T-helper 2 cell (primary cell): ENCODE data around the gene SPDL1.

Source experiments
- DNase-seq, 5 experiments: peaks; one replicate each; pipeline versions ENCODE4 v3.0.0 to v3.0.0-alpha.2; 2012 to 2022
- total RNA-seq, 2 donors: gene quantifications; one replicate each; lab custom pipeline; 2026; lab: John Stamatoyannopoulos, UW

SPDL1 gene, protein sequence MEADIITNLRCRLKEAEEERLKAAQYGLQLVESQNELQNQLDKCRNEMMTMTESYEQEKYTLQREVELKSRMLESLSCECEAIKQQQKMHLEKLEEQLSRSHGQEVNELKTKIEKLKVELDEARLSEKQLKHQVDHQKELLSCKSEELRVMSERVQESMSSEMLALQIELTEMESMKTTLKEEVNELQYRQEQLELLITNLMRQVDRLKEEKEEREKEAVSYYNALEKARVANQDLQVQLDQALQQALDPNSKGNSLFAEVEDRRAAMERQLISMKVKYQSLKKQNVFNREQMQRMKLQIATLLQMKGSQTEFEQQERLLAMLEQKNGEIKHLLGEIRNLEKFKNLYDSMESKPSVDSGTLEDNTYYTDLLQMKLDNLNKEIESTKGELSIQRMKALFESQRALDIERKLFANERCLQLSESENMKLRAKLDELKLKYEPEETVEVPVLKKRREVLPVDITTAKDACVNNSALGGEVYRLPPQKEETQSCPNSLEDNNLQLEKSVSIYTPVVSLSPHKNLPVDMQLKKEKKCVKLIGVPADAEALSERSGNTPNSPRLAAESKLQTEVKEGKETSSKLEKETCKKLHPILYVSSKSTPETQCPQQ
- 6.9 to 8.3 reads per million in 2 donors for total RNA-seq

- DNase-seq = peak; percentile 79 to 96 (median 89)
These were observed at the start of gene SPDL1 for GRCh38 chr5:169583424-169584220. Gene SPDL1 (plus strand): TSS chr5:169583773. CDS start chr5:169588417, 4,644 bp downstream.

DNA sequence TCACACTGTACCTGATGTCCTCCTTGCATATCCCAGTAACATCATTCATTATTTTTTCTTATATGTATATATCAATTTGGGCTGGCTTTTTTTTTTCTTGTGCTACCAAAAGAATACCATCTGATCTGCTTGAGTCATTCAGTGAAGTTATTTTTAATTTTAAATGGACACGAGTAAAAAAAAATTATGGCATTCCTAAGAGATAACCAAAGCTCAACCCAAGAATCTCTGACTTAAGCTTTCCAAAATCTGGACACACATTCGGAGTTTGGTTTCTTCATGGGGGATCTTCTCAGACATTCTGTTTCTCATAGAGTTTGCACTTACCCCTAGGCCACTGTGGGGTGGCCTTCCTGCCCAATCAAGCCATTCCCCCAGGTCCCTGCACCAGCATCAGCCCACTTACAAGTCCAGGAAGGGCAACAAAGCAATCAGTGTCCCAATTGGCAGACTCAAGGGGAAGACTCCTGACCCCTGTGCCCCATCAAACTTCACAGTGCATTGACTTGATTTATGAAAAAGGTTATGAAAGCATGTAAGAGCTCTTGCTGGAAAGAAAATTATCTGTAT is 49.2 kb upstream of the SPDL1 start:
- DNase-seq = no peak

DNA sequence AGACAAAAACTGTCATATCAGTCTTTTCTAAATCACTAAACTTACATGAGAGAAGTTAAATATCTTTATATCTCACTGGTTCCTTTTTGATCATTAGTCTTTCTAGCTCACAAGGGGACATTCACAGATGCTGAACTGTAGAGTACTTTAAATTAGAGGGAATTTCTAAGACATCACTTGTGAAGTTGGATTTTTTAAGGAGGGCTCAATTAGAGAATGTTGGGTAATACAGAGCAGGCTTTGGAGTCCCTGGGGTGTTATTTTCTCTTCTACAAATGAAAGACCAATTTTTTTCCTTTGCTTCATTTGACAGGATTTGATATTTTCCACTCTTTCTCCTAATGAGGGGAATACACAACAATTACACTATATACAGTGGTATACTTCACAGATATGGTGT is 48.6 kb upstream of the SPDL1 start:
- no peak for DNase-seq

DNA sequence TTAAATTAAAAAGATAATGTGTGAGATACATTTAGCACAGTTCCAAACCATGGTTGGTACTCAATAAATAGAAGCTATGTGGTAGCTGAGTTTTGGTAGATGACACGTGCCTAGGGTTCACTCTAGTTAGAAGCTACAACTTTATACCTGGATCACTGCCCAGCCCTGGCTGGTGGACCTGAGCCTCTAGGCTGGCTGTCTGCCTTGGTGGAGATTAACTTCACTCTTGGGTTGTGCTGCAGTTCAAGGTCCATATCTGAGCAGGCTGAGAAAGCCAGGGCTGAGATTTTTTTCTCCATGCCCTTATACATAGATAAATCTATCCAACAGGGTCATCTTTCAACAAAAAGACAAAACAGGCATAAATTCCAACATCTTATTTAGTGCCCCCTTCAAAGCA is 44.6 kb upstream of the SPDL1 start:
- DNase-seq = no peak

- DNase-seq = no peak
These were observed 40.8 kb upstream of the SPDL1 start for GRCh38 chr5:169542811-169543210.

DNA sequence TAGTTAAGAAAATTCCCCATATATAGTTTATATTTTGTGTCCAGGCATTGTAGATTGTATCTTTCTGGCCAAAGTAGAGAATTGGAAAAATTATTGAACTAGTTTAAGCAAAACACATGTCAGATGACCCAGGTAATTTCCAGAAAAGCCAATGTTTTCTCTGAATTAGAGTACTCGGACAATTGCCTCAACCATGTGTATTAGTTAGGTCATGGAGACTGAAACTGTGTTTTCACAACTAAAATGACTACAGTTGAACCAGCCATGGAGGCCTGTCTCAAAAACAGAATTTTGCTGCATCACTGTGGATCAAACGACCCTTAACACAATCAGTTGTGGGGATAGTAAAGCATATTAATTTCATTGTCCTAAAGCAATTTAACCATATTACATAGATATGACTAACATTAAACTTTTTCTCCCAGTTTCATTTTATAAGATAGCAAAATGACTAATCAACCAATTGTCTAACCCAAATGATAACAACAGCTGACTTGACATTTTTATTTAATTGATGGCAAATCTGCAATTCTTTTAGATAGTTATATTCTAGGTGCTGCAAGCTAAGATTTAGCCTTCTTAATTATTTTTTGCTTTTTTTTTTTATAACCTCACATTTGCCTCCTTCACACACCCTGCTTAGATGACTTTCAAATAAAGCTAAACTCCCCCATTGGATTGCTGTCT is 39.2 kb upstream of the SPDL1 start:
- no peak for DNase-seq

DNA sequence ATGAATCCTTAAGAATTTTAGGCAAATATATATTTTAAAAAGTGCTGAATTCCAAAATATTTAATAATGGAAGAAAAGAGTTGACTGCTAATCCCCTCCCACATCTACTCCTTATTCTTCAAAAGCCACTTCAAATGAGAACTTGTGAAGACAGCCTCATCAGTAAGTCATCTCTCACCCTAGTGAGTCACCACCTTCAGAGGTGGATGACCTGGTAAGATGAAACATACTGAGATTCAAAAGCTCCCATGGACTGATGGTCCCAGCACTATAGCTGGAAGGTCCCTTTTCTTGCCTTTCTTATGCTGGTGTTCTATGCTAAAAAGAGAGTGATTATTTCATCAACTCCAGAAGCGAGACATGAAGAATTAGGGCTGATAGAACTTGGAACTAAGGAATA is 37.8 kb upstream of the SPDL1 start:
- no peak for DNase-seq

GRCh38 chr5:169546346-169546745 is 37.2 kb upstream of the SPDL1 start:
- no peak for DNase-seq

DNA sequence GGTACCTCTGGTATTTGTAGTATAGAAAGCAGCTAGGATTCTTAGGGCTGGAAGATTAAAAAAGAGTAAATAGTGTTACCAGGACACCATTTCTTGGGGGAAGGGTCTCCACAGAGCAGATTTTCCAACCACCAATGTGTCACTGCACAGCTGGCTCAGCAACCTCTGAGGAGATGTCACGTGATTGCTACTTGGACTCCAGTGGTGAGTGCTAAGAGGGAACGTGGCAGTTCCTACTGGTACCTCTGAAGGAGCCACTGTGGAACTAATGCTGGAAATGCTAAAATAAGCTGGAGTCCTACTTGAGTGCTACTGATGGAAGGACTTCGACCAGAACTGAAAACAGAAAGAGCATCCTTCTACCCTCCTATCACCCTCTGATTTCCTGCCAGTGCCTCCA is 36.1 kb upstream of the SPDL1 start:
- DNase-seq = no peak

- DNase-seq = no peak
These were observed 35.3 kb upstream of the SPDL1 start for GRCh38 chr5:169548315-169548714.

DNA sequence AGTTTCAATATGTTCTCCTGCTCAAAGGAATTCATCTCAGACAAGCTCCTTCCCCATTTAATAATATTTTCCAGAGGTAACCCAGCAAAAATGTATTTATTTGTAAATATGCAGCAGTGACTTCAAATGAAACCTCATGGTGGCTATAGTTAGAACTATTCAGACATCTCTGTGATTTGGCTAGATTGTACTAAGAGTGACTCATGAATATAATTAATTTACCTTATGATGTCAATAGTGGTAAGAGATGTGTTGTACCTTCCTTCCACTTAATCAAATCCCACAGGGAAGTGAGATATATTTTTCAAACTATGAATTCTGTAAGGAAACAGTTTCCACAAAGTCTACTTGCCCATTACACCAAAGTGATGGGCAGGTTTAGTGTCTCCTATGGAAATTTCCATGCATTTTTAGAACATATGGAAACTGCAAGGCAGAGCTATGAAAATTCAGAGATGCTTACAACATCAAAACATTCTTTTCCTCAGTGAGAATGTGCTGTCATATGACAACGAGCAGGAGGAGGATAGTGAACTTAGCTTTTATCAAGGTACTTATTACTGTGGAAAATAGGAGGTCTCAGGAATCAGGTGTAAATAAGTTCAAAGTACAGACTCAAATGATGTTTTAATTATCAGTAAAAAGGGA is 34.0 kb upstream of the SPDL1 start:
- no peak for DNase-seq

GRCh38 chr5:169550227-169550626 is 33.3 kb upstream of the SPDL1 start:
- DNase-seq = no peak

DNA sequence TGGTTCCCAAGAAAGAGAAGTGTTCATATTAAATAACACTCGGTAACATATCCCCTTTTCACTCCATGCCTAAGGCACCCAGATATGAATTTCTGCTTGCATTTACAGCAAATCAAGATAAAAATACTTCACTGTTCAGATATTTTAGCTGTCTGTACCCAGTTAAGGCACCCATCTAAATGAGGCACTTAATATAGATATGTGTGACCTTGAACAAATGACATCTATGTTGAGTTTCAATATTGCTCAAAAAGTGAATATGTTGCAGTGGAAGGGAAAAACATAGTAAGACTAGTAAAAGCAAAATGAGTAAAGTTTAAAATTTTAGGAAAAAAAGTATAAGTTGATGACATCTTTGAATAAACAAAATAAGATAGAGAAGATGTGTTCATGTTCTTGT is 32.4 kb upstream of the SPDL1 start:
- no peak for DNase-seq

DNA sequence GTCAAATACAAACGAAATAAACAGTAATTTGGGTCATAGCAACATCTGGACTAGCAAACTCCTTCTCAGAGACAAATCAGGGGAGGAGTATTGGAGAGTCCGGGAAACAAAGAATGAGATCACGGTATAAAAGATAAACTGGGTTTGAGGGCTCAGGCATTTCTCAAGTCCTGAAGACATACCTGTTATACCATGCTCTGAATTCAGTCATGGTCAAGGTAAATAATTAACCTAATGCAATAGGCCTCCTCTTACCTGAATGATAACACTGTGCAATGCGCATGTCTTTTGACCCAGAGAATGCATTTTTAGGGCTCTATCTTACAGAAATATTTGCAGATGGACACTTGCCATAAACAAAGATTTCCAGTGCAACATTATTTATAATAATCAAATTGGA is 31.9 kb upstream of the SPDL1 start:
- no peak for DNase-seq

DNA sequence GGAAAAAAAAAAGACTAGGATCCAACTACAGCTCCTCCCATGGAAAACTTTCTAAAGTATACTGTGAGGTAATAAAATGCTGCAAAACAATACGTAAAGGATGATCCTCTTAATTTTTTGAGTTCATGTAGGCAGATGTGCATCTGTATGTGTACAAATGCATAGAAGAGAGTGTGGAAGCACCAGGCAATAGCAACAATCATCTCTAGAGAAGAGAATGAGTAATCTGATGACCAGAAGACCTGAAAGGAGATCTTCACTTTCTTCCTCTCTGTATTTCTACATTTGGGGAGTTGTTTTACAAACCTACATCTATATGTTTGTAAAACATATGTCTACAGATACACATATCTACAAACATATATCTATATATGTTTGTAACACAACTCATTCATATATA is 29.3 kb upstream of the SPDL1 start:
- no peak for DNase-seq

GRCh38 chr5:169557838-169558237 is 25.7 kb upstream of the SPDL1 start:
- DNase-seq = no peak

DNA sequence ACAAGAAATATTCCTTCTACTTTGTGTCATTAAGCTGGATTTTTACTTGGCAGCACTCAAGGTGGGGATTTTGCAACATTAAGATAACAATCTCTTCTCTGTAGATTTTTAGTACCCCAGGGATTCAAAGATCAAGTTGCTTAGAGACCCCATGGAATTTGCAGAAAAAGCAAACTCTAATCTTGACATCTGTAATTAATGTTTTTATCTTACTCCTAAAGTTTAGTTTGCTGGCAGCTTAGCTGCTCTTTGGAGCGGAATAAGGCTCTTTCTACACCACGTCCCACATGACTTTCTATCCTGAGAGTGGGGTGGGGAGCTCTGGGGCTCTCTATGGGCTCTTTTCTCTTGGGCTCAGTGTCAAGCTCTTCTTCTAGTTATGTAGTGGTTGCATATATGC is 21.7 kb upstream of the SPDL1 start:
- no peak for DNase-seq

DNA sequence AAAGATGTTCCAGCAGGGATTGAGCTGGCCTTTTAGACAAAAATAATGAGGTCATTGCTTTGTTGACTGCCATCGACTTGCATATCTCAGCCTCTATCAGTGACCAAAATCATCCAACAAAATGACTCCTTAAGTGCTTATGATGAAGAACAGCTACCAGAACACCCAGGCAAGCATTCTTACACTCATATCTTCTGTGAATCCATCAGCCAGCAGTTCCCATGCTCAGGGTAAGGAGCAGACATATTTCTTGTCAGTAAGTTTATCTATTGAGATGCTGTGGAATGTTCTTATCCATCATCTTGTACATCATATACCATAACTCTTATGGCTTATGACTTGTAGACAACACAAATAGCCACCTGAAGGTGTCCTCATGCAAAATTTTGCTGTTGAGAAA is 20.2 kb upstream of the SPDL1 start:
- DNase-seq = no peak

DNA sequence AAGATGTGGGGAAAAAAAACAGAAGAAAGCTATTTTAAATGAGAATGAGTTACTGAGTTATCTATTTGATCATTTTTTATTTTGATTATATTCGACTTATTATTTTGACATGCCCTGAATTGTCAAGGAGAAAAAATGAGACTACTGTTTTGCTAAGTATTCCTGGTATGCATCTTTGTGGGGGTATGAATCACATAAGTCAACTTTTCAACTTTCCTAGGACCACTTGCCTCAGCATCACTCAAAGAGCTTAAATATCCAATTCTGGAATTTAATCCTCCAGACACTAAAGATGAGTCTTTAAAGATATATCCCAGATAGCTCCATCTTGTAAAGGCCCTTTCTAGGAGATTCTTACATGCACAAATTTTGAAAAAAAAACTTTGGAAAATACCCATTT is 17.4 kb upstream of the SPDL1 start:
- DNase-seq = no peak

DNA sequence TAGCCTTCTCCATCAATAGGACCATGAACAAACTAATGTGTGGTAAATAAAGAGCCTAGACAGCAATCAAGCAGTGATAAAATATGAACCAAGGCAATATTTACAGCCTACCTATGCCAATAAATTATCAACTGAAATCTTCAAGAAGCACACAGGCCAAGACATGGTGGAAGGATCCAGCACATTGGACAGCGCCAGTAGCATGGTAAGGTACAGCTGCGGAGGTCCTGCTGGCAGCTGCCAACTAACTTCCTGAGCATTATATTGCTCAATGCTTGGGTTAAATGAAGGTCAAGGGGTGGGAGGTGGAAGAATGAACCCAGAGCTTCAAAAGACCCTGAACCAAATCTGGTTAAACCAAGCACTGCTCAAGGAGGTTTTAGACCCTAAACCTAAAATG is 16.5 kb upstream of the SPDL1 start:
- peak in 1 of 5 experiments; percentile 18 for DNase-seq

GRCh38 chr5:169569513-169569912 is 14.1 kb upstream of the SPDL1 start:
- DNase-seq = no peak

GRCh38 chr5:169571355-169571754 is 12.2 kb upstream of the SPDL1 start:
- DNase-seq = no peak
